GM21737 (cell line): Measurements from ENCODE around the gene CCDC61.

Experiments
- ATAC-seq: cut with Tn5 transposase; IDR thresholded peaks from one replicate; pipeline ENCODE4 v1.9.1; 2021; ENCODE audit warnings: mild to moderate bottlenecking, moderate library complexity; ENCODE audit not compliant: unreplicated experiment

Gene CCDC61, protein sequence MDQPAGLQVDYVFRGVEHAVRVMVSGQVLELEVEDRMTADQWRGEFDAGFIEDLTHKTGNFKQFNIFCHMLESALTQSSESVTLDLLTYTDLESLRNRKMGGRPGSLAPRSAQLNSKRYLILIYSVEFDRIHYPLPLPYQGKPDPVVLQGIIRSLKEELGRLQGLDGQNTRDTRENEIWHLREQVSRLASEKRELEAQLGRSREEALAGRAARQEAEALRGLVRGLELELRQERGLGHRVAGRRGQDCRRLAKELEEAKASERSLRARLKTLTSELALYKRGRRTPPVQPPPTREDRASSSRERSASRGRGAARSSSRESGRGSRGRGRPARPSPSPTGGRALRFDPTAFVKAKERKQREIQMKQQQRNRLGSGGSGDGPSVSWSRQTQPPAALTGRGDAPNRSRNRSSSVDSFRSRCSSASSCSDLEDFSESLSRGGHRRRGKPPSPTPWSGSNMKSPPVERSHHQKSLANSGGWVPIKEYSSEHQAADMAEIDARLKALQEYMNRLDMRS

DNA sequence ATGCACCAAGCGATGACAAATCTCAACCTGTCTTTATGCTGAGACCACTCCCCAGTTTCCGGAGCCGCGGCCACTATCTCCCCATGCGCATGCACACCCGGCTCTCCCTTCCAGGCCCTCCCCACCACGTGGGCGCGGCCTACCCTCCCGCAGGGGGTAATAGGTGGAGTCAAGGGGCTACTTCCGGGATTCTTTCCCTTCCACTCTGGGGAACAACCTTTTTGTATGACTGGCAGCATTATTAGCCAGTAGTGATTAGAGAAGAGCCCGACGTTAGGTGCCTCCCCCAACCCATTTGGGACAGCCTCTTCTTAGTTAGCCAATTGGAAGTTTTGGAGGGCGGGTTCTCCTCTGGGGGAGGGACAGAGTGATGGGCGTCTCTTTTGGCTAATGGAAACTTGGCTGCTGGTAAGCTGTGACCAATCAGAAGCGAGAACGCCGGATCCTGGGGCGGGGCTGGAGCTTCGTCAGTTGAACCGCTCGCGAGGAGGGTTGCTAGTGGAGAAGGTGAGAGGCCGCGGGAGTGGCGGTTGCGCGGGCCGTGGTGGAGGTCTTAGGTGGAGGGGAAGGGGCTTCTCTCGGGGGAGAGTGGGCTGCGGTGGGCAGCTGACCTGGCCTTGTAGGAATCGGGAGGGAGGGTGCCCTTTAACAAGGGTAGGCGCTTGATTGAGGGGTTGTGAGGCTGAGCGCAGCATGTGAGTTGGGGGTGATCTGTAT is at the start of gene CCDC61:
Gene CCDC61, plus strand, starts transcription at position 470 of the 717 bp plus-strand sequence. CDS start 7,552 bp downstream, outside the sequence.
- ATAC-seq, result peak; percentile 96

GRCh38 chr19:45947926-45948325 is 47.3 kb upstream of the CCDC61 start:
- ATAC-seq, result no peak

DNA sequence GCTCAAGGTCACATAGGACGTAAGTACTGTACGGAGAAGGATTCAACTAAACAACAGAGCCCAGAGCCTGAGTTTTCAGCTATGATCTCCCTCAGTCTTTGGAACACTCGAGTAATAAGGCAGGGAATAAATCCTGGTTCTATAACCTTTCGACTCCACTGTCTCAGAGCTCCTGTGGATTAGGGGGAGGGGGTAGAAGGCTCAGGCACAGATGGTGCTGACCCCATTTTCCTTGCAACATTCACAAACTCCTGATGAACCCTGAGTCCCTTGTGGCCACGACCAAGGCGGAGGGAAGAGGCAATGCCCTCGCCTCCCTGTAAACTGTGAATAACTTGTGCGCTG is 43.0 kb upstream of the CCDC61 start:
- ATAC-seq, result no peak

DNA sequence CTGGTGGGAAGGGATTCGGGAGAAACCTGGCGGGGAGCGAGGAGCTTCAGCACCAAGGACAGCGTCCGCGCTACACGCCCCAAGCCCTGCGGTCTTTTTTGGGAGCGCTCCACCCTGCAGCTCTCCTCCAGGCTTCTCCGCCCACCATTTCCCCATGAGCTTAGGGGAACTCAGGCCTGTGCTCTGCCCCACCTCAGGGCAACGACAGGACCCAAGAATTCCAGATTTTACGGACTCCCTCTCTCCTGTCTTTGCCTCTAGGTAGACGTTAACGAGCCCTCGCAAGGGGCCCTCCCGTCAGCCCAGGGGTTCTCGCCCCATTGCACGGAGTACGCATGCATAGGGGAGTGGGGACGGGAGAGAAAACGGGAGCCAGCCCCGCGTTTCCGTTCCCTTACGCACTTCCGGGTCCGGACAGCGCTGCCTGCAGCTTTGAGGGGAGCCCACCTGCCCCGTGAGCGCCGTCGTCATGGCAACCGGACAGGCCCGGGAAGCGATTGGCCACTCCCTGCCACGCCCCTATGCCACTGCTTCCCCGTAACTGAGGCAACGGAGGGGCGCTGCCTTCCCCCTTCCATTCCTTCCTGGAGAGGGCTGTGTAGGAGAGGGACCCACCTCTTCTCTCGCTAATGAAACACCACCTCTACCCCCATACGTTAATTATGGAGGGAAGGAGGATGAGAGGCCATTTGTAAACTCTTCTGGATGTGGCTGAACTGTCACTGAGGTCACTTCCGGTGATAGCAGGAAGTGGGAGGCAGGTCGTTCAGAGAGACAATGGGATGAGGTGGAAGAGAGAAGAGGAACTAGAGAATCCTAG is 42.4 kb upstream of the CCDC61 start:
- ATAC-seq, result no peak

GRCh38 chr19:45953676-45954075 is 41.6 kb upstream of the CCDC61 start:
- ATAC-seq, result no peak

DNA sequence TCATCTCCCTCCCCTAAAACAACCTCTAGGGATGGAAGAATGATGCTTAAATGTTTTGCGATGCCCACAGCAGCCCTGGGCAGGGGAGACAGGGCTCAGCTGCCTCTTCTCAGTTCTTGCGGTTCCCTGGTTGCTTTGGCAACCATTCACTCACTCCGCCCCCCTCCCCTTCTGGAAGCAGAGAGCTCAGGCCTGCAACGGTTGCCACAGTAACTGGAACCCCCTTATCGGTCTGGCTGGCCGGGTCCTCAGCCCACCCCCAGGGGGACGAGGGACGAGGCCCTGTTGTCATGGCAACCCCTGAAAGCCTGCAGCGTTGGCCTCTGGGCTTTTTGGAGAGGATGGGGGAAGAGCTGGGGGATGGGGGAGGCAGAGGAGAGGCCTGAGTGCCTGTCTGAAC is 41.1 kb upstream of the CCDC61 start:
- no peak for ATAC-seq

GRCh38 chr19:45955905-45956608 is 39.2 kb upstream of the CCDC61 start:
- ATAC-seq, result no peak

GRCh38 chr19:45958320-45958719 is 36.9 kb upstream of the CCDC61 start:
- no peak for ATAC-seq

GRCh38 chr19:45958769-45959516 is 36.3 kb upstream of the CCDC61 start:
- no peak for ATAC-seq

- no peak for ATAC-seq
These were observed 35.7 kb upstream of the CCDC61 start for GRCh38 chr19:45959517-45960025.

GRCh38 chr19:45960595-45961235 is 34.6 kb upstream of the CCDC61 start:
- no peak for ATAC-seq

- ATAC-seq, result no peak
These were observed 33.2 kb upstream of the CCDC61 start for GRCh38 chr19:45962021-45962420.

DNA sequence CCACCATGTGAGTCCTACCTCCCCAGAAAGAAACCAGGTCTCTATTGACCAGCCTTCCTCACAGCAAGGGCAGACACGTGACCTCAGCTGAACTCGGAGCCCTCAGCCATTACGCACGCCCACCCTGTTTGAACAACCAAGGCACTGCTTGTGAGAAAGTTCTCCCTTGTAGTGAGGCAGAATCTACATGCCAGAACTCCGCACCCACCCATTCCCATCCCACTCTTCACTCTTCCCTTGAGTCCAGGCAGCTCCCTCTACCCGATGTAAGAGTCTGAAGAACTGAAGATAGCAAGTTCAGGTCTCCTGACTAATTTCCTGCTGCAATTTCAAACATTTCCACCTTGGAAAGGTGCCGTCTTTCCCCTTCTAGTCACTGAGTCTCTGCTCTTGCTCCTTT is 28.0 kb upstream of the CCDC61 start:
- no peak for ATAC-seq

DNA sequence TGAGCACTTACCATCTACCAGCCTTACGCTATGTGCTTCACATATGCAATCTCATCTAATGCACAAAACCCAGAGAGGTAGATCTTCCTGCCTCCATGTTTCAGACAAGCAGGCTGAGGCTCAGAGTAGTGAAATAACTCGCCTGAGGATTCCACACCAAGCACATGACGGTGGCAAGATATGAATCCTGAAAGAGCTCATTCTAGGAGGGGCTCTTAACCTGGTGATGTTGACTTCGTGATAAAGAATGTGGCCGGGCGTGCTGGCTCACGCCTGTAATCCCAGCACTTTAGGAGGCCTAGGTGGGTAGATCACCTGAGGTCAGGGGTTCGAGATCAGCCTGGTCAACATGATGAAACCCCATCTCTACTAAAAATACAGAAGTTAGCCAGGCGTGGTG is 26.6 kb upstream of the CCDC61 start:
- no peak for ATAC-seq

- no peak for ATAC-seq
These were observed 25.6 kb upstream of the CCDC61 start for GRCh38 chr19:45969676-45970075.

DNA sequence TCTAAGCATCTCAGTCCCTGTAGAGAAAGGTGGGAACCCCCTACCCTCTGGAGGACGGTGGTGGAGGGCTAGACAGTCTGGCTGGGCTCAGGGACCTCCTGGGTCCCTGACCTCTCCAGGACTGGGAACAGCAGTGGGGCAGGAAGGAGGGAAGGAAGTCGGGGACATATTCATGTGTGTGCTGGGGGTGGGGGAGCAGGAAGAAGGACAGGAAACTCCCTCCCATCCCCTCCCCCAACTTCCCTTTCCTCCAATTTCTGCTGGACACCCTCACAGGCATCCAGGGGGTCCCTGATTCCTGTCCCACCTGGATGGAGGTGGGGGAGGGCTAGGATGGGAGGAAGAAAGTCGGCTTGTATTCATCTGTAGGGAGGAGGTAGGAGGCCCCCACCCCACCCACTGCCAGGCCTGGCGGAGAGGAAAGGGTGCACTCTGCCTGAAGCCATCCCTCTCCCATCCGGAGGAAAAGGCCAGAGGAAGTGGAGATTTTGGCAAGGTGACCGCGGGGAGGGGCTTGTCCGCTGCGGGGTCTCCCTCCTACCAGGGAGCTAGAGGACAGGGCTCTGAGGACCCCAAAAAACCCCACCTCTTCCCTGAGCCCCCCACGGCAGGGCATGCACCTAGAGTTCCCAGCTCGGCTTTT is 23.9 kb upstream of the CCDC61 start:
- no peak for ATAC-seq

- ATAC-seq, result no peak
These were observed 23.0 kb upstream of the CCDC61 start for GRCh38 chr19:45972081-45972946.
